IPS-NIHi11 (cell line): ENCODE results near the gene SEC14L5.
"Not testable (repeated sequence)": the region's sequence is repeated elsewhere in the genome, so short reads cannot be mapped to it uniquely, and the experiment has no call there.

Experiments
- DNase-seq: peaks from one replicate; pipeline ENCODE4 v3.0.0; 2012; ENCODE audit warnings: mixed read lengths, low spot score

The SEC14L5 gene

DNA sequence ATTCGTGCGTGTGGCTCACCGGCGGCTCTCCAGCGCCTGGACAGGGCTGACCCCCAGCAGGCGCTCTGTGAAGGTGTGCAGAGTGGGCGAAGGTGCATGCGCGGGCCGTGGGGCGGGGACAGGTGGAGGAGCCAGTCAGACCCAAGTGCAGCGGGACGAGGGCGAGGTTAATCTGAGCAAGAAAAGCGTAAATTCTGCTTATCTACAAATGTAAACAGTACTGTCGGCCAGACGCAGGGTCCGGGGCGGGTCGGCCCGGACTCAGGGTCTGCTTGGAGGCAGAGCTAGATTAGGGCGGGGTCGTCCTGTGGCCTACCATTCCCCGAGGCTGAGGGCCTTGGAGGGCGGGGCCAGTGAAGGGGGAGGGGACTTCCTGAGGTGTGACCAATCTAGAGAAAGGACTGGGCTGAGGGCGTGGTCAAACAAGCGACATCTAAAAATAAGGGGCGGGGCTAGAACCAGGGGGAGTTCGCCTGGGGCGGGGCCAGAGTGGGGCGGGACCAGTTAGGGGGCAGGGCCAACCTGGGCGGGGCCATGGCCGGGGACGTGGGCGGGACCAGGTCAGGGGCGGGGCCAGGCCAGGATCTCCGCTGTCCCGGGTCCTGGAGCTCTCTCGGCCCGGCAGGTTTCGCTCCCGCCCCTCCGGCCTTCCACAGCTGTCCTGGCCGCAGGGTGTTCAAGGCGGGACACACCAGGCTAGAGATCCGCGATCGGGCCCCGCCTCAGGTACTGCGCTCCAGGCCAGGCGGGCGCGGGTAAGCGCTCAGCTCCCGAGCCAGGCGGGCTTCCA, at the start of gene SEC14L5:
Gene SEC14L5 (plus strand): TSS at position 611 of the 790 bp plus-strand sequence. CDS start 994 bp downstream, outside the sequence.
- peak; percentile 99 for DNase-seq

- no peak for DNase-seq
Measured at GRCh38 chr16:4908854-4909401, 49.2 kb upstream of the SEC14L5 start.

- DNase-seq = no peak
Measured at GRCh38 chr16:4909825-4910224, 48.3 kb upstream of the SEC14L5 start.

- DNase-seq = no peak
Measured at GRCh38 chr16:4910828-4911227, 47.3 kb upstream of the SEC14L5 start.

DNA sequence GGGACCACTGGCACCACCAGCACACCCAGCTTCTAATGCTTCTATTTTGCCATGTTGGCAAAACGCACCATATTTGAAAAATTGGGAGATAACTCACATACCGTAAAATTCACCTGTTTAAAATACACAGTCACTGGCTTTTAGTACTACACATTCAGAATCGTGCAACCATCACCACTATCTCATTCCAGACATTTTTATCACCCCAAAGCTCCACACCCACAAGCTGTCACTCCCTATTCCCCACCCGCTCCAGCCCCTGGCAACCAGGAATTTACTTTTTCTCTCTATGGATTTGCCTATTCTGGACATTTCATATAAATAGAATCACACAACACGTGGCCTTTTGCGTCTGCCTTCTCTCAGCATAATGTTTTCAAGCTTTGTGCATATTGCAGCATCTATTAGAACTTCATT, 46.2 kb upstream of the SEC14L5 start:
- no peak for DNase-seq

GRCh38 chr16:4913130-4913773, 44.9 kb upstream of the SEC14L5 start:
- DNase-seq = no peak

- no peak for DNase-seq
Measured at GRCh38 chr16:4913774-4914525, 44.2 kb upstream of the SEC14L5 start.

GRCh38 chr16:4914528-4915225, 43.5 kb upstream of the SEC14L5 start:
- DNase-seq = no peak

DNA sequence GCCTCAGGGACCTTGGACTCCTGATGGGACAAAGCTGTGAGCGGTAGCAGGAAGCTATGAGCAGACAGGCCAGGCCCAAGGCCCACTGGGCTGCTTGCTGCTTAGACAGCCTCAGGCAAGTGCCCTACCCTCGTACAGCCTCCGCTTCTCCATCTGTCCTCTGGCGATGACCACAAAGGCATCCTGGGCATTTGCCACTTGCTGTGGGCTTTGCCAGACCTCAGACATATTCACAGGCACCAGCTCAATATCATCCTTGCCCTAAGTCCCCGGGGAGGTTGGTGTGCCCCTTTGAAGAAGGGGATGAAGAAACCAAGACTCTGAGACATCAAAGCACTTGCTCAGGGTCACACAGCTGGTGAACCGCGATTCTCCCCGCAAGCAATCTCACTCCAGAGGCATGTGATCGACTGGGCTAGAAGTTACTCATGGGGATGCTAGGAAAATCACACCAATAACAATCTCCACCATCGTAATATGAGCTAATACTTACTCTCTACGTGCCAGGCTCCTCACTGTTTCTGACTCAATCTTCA, 42.8 kb upstream of the SEC14L5 start:
- no peak for DNase-seq

GRCh38 chr16:4917117-4917516, 41.0 kb upstream of the SEC14L5 start:
- DNase-seq = no peak

DNA sequence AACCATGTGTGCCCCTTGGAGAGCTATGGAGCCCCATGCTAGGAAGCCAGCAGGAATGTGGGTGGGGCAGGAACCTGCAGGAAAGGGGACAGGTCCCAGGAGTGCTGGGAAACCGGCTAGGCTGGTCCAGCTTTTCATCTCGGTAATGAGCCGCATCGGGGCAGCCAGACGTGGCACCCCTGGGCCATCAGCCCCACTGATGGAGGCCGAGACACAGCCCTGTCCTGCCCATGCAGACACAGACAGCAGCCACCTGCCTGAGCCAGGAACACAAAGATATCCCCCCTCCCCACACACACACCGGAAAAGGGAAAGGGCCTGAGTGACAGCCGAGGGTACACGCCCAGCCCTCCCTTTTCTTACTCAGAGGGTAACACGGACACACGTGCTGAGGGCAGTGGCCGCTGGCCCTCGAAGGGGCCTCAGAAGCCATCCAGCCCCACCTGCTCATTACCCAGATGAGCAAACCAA, 39.3 kb upstream of the SEC14L5 start:
- DNase-seq = peak; percentile 65

- DNase-seq = no peak
Measured at GRCh38 chr16:4920826-4921225, 37.3 kb upstream of the SEC14L5 start.

- DNase-seq = no peak
Measured at GRCh38 chr16:4922721-4923342, 35.3 kb upstream of the SEC14L5 start.

DNA sequence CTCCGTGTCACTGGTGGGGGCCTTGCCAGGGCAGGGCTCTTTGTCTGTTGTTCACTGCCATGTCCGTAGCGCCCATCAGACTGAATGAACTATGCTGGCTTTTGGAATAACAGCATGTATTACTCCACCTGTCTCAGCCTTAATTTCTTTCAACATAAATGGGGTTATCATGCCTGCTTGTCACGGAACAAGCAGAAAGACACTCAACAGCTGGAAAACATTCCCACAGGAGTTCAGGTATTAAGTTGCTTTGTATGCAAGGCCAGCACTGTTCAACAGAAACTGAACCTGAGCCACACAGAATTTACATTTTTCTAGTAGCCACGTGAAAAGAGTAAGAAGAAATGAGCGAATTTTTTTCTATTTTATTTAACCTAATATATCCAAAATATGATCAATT, 34.3 kb upstream of the SEC14L5 start:
- DNase-seq = no peak

- DNase-seq = peak; percentile 67
Measured at GRCh38 chr16:4924593-4925292, 33.4 kb upstream of the SEC14L5 start.

DNA sequence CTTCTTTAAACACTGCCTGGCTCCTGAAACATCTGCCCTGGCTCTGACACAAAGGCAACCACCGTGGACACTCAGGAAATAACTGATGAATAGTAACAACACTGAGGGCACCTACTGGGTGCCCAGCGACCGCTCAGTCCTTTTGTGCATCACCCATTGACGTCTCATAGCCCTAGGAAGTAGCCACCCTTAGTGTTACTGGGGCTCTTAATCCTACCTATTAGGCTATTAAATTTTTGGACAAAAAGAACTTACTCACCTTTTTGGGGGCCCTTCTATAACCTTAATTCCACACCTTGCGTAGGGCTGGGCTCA, 32.9 kb upstream of the SEC14L5 start:
- DNase-seq = no peak

- no peak for DNase-seq
Measured at GRCh38 chr16:4925791-4926190, 32.3 kb upstream of the SEC14L5 start.

- DNase-seq = no peak
Measured at GRCh38 chr16:4926928-4927327, 31.2 kb upstream of the SEC14L5 start.

- no peak for DNase-seq
Measured at GRCh38 chr16:4927661-4928060, 30.5 kb upstream of the SEC14L5 start.

- no peak for DNase-seq
Measured at GRCh38 chr16:4928227-4928626, 29.9 kb upstream of the SEC14L5 start.

- not testable (repeated sequence) for DNase-seq
Measured at GRCh38 chr16:4929619-4930018, 28.5 kb upstream of the SEC14L5 start.
